Prostate gland (tissue), 2 donors: ENCODE data around the gene ETNK1. TPM values are rescaled to one million over a fixed set of nuclear protein-coding genes. Genes with fewer than 3 reads are reported as not detected.

ENCODE experiments used
- DNase-seq: peaks from one replicate; pipeline ENCODE4 v3.0.0-alpha.2; 2019; ENCODE audit warnings: low spot score
- H3K27ac ChIP-seq, 2 donors: fragments of 200-600 bp; sonication (generic); 2 replicates each; pipeline ENCODE4 v1.5.1; 2017 to 2019
- H3K27me3 ChIP-seq: fragments of 200-600 bp; sonication (generic); replicated peaks from 2 replicates; pipeline ENCODE4 v1.5.1; 2019; ENCODE audit not compliant: insufficient read depth
- H3K36me3 ChIP-seq, 2 donors: fragments of 200-600 bp; sonication (generic); 1 replicate in 1 of 2; 2 replicates in 1 of 2; pipeline versions ENCODE4 v1.5.1 to v1.8.1; 2017 to 2019
- H3K4me1 ChIP-seq: fragments of 200-600 bp; sonication (generic); replicated peaks from 2 replicates; pipeline ENCODE4 v1.5.1; 2019
- H3K4me3 ChIP-seq, 2 donors: fragments of 200-600 bp; sonication (generic); 2 replicates each; pipeline ENCODE4 v1.5.1; 2017 to 2019
- H3K9me3 ChIP-seq: fragments of 200-600 bp; sonication (generic); 2 replicates; pipeline ENCODE4 v1.5.1; 2017
- CTCF ChIP-seq, 4 experiments: fragments of 200-600 bp in 2 of 4; fragments of 450-650 bp in 2 of 4; sonication (generic) in 2 of 4; IDR thresholded peaks; 1 replicate in 3 of 4; 2 replicates in 1 of 4; pipeline ENCODE4 v1.5.1; 2016 to 2019; ENCODE audit warnings: antibody characterized with exemption in 4 of 4, mild to moderate bottlenecking in 2 of 4, moderate library complexity in 2 of 4
- POLR2A ChIP-seq: fragments of 450-650 bp; IDR thresholded peaks from one replicate; pipeline ENCODE4 v1.6.1; 2016; ENCODE audit warnings: antibody characterized with exemption, mild to moderate bottlenecking
- POLR2AphosphoS5 ChIP-seq: sonication (generic); formaldehyde crosslinking; IDR thresholded peaks from one replicate; pipeline ENCODE4 v1.6.1; 2017; ENCODE audit warnings: antibody characterized with exemption
- WGBS: methylation state at CpG from one replicate; pipeline ENCODE4 v1.1.5; 2018; 5-methylcytosine and 5-hydroxymethylcytosine counted together
- intact Hi-C: fragments of 100-400 bp; cut with DNase I; formaldehyde crosslinking; loops from one replicate; pipeline ENCODE4 v1.14.2; 2022
- total RNA-seq, 2 donors: library from RNA; depleted of rRNA; stranded (reverse); fragments of >200 nt; gene quantifications; one replicate each; pipeline ENCODE4 v1.1.0, GENCODE V29; 2016

Gene ETNK1
- total RNA-seq, result 10 to 100 TPM; 48.0 to 64.2 TPM

GRCh38 chr12:22624870-22625761 lies at the start of gene ETNK1:
Gene ETNK1, plus strand, starts transcription at chr12:22625171. Its CDS starts 260 bp downstream, at chr12:22625431.
- intact Hi-C loops, result loop anchor here (2.0 kb wide), 1 partner anchor 80 kb away; the partner anchor contains the start of gene C2CD5
- no peaks in the 10 kb centered on the region for H3K9me3 ChIP-seq

GRCh38 chr12:22576065-22576464 lies 48.9 kb upstream of the ETNK1 start:
- intact Hi-C loops, result no loop called here

More at GRCh38 chr12:22624870-22625761, at the start of gene ETNK1:
- H3K4me3 ChIP-seq, result peak within 1 kb of the TSS; percentile 86 to 97
- peak; percentile 97 for DNase-seq
- TF ChIP-seq POLR2A, result peak; percentile 99
- peak in 2 of 4 experiments; percentile 7 to 15 for TF ChIP-seq CTCF (IDR thresholded peaks at IDR 0.05)
- peak; percentile 98 for TF ChIP-seq POLR2AphosphoS5
- WGBS, result under 1% methylated on average over 31 of the region's 71 CpGs
- H3K27ac ChIP-seq, result peak within 1 kb of the TSS; percentile 98 to 100
- no peaks in the 10 kb centered on the region for H3K27me3 ChIP-seq
- peaks cover 4% of the 10 kb centered on the region for H3K4me1 ChIP-seq
- no peaks in the 10 kb centered on the region for H3K36me3 ChIP-seq

GRCh38 chr12:22576473-22576872 lies 48.5 kb upstream of the ETNK1 start:
- H3K27ac ChIP-seq, result no peak overlapping the region
- no peaks in the 10 kb centered on the region for H3K36me3 ChIP-seq
- intact Hi-C loops, result no loop called here
- no peak for DNase-seq
- TF ChIP-seq POLR2AphosphoS5 (no peak), CTCF (IDR thresholded peaks at IDR 0.05) (no peak), POLR2A (no peak)
- H3K27me3 ChIP-seq, result no peaks in the 10 kb centered on the region
- no peaks in the 10 kb centered on the region for H3K4me1 ChIP-seq
- no peaks in the 10 kb centered on the region for H3K9me3 ChIP-seq
- WGBS, result 71% methylated on average over 2 of the region's 2 CpGs
- H3K4me3 ChIP-seq, result no peak overlapping the region

More at GRCh38 chr12:22576065-22576464, 48.9 kb upstream of the ETNK1 start:
- H3K27ac ChIP-seq, result no peak overlapping the region
- no peak overlapping the region for H3K4me3 ChIP-seq
- no peaks in the 10 kb centered on the region for H3K36me3 ChIP-seq
- DNase-seq, result no peak
- TF ChIP-seq POLR2A (no peak), POLR2AphosphoS5 (no peak), CTCF (IDR thresholded peaks at IDR 0.05) (no peak)
- no peaks in the 10 kb centered on the region for H3K4me1 ChIP-seq
- no peaks in the 10 kb centered on the region for H3K9me3 ChIP-seq
- no peaks in the 10 kb centered on the region for H3K27me3 ChIP-seq
- WGBS, result 89% methylated on average over 1 of the region's 1 CpG

GRCh38 chr12:22577667-22578066 lies 47.3 kb upstream of the ETNK1 start:
- WGBS, result 55% methylated on average over 1 of the region's 1 CpG
- Histone ChIP-seq H3K4me3 (no peak overlapping the region), H3K27me3 (no peaks in the 10 kb centered on the region), H3K36me3 (no peaks in the 10 kb centered on the region), H3K9me3 (no peaks in the 10 kb centered on the region), H3K4me1 (no peaks in the 10 kb centered on the region), H3K27ac (no peak overlapping the region)
- intact Hi-C loops, result no loop called here
- TF ChIP-seq POLR2A (no peak), CTCF (IDR thresholded peaks at IDR 0.05) (no peak), POLR2AphosphoS5 (no peak)
- DNase-seq, result no peak
